HG03139 (cell line): ENCODE results near the gene AAMP.

Experiments
- ATAC-seq: cut with Tn5 transposase; IDR thresholded peaks from one replicate; pipeline ENCODE4 v1.9.1; 2021; ENCODE audit not compliant: unreplicated experiment

Gene AAMP

DNA sequence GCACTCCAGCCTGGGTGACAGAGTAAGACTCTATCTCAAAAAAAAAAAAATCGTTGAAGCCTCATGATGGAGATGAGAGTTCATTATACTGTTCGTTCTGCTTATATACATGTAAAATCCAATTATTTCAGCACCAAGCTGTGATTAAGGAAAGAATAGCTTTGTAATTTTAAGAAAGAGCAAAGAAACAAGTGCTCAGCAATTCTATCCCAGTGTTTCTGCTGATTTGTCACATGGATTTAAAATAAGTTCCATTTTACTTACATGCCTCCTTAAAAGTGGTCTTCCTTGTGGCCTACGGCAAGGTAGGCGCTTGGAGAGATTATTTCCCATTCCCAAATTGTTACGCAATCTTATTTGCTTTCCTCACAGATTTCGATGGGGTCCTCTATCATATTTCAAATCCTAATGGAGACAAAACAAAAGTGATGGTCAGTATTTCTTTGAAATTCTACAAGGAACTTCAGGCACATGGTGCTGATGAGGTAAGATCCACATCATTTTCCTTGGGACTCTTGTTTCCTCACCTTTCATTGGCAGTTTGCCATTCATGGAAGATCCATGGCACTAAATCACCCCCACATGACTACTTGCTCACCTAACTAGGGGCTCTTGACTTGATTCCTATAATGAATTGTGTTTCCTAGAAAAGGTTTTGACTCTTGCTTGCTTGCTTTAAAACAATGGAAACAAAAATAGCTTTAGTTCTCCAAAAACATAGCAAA, 41.4 kb downstream of the AAMP start:
- no peak for ATAC-seq

DNA sequence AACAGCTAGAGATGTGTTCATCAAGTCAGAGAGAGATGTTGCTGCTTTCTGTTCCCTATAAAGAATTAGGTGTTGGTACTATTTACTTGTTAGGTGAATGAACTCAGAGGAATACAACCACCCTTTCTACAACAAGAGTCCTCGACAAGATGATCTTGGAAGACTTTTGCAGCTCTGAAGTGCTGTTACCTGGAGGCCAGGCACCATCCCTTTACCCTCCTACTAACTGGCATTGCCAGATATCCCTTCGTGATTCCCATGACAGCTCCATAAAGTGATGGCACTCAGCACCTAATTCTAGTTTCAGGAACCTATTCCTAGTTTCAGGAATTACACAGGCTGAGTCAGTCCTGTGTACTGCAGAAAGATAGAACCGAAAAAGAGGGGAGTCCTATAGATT, 43.0 kb downstream of the AAMP start:
- ATAC-seq, result no peak

DNA sequence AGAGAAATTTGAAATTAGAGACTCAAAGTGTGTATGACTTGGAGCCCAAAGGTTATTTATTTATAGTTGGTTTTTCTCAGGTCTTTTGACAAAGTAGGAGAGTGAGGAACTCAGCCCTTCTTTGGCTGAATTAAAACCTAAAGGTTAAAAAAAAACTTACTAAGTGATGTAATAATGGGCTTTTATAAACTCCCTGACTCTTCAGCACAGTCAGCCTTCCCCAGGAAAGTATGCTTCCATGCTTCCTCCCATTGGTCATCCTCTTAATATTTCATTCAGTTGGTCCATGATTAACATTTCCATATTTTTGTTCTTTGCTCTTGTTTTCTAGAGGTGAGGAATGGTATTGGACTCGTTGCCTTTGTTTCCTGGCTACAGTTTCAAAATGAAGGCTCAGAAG, 45.8 kb downstream of the AAMP start:
- no peak for ATAC-seq

DNA sequence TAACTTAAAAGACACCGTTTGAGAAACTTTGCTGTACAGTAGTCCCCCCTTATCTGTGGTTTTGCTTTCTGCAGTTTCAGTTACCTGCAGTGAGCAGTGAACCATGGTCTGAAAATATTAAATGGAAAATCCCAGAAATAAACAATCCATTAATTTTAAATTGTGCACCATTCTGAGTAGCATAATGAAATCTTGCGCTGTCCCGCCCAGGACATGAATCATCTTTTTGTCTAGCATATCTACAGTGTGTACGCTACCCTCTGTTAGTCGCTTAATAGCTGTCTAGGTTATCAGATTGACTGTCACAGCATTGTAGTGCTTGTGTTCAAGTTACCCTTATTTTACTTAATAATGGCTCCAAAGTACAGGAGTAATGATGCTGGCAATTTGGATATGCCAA, 46.9 kb downstream of the AAMP start:
- no peak for ATAC-seq

DNA sequence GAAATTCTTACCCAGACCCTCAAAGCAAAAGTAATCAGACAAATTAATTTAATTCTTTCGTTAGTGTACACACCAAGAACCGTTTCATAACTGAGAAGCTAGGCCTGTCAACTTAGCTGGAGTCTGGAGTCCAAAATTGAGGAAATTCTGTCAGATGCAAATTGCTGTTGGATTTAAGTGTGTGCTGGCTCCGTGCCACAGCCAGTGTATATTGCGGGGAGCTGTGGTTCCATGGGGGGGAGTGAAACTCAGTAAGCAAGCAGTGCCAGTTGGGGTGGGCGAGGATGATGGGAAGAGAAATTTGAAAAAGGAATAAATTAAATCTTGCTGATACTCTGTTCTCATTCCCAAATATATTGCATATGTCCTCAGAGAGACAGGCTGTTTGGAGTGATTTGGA, 48.9 kb downstream of the AAMP start:
- ATAC-seq, result no peak

DNA sequence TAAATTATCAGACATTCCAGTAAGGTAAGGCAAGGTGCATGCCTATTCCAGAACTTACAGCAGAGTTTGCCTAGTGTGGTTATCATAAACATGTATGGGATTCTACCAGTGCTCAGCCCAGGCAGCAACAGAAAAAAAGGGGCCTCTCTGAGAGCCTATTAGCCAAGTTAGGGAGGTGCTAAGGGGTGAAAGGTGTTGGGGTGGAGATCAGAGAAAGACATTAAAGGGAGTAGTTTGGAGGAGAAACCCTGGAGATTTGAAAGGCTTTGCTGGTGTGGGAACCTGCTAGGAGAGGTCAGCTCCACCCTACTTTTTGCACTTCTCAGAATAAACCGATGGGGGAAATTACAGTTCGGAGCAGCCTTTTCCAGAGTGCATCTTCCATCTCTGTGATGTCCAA, 50.0 kb downstream of the AAMP start:
- ATAC-seq, result no peak

DNA sequence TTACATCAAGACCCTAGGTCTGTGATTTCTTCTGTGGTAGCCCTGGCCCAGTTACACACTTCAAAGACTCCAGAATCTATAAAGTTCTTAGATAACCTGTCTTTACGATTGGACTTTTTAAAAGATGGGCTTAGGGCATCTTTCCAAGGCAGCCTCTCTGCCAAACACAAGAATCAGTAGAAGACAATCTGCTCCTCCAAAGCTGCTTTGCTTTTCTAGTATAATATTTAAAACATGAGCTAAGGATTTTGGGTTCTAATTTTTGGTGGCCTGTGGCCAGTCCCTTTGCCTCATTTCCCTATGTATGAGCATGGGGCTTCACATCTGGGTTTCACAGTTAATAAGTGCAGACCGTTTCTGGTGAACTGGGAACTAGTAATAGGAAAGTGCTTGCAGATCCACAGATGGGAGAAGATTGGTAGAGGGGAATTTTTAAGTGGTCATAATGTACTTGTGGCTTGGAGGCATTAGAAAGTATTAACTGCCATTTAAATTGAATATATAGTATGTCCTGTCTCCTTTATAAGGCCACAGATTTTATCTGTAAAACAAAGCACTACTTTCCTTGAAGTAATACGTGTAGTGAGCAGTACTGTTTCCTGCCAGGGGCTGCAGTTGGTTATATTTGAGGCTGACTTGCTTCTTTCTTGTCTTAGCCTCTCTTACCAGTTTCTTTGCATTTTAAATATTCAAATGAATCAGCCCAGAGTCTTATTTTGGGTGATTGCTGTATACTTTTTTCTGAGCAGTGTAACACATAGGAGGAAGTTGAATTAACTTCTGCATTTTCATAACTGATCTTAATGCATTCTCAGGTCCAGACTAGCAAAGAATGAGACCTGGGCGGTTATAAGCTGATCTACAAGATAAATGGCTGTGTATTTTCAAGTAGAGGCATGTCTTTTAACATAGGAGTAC, 51.4 kb downstream of the AAMP start:
- peak; percentile 32 for ATAC-seq

DNA sequence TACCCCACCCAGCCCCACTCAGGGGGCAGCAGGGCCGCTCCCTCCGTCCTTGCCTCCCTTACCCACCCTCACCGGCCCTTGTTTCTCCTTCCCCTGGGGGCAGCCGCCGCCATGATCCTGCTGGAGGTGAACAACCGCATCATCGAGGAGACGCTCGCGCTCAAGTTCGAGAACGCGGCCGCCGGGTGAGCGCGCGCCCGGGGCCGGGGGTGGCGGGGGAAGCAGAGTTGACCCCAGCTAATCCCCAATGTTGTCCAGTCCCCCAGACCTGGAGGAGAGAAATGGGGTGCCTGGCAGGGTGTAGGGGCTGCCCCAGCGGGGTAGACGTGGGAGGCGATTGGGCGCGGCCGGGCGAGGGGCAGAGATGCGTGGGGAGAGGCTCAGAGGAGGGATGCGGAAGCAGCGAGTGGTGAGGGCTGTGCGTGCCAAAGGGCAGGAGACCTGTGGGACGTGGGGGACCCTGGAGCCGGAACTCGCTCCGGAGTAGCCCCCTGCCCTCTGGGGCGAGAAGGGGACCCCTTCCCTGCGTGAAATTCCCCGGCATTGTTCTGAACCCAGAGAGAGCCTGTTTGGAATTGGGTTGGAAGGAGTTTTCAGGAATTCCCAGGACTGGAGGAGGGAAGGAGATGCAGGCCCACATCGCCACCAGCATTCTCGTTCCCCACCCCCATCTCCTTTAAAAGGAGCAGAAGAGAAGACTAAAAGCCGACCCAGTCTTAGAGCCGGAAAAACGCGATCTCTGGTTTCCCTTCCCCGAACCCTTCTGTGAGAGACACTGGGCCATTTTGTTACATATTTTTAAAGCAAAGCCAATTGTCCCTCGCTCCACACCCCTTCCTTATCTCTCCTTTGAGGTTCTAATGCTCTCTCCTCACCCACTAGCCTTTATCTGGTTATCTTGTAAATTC, 52.3 kb downstream of the AAMP start:
- ATAC-seq, result no peak

DNA sequence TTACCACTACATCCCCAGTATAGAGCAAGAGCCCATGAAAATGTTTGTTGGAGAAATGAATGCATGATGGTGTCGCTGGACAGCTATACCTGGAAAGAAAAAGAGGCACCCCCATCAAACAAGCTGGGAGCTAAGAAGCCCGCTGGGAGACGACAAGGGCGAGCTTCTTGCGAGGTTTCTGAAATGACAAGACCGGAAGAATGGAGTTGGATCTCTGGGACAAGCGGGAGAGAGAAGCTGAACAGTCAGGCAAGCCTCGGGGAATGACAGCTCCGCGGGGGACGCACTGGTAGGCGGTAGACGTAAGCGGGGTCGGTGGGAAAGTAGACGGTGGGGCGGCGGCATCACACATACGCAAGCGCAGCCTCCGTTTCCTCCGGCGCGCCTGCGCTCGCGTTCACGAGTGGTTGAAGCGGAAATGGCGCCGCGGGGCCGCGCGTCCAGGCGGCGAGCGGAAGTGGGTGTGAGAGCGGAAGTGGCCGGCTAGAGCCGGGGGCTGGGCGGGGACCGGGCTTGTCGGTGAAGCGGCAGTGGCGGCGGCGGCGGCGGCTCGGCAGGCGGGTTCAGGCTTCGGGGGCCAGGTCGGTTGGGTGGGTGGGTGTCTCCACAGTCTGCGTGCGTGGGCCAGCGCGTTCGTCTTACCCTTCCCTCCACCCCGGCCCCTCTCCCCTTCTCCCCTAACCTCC, 53.1 kb downstream of the AAMP start, which contains the start of gene ARPC2:
Gene ARPC2, plus strand, starts transcription at position 516 of the 686 bp plus-strand sequence. CDS start 282 bp downstream, outside the sequence.
- ATAC-seq, result peak; percentile 54

DNA sequence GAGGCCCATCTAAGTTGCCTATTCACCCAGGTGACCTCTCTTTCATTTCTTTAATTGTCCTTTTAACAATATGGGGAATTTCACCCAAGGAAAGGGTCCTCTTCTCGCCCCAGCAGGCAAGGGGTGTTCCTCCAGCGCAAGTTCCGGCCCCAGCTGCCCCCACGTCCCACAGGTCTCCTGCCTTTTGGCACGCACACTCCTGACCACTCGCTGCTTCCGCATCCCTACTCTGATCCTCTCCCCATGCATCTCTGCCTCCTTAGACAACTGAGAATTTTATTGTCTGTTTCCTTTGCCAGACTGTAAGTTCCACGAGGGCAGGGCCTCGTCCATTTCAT, 53.6 kb downstream of the AAMP start:
- no peak for ATAC-seq
